Left lung (tissue), 10 donors: ENCODE measurements around the gene SOX13. TPM values are rescaled to one million over a fixed set of nuclear protein-coding genes. Genes with fewer than 3 reads are reported as not detected.

ENCODE experiments used
- ATAC-seq: fragments of 200-7000 bp; cut with Tn5 transposase; one replicate; pipeline ENCODE4 v1.9.1; 2020; ENCODE audit warnings: moderate library complexity
- DNase-seq, 4 donors: peaks; one replicate each; pipeline ENCODE4 v3.0.0-alpha.2; 2013 to 2020
- H3K27ac ChIP-seq, 2 donors: fragments of 200-600 bp; sonication (generic) in 1 of 2; one replicate each; pipeline versions ENCODE4 v1.5.0 to v1.8.0; 2020 to 2021
- H3K27me3 ChIP-seq, 2 donors: fragments of 200-600 bp; sonication (generic) in 1 of 2; one replicate each; pipeline versions ENCODE4 v1.5.0 to v1.8.0; 2020 to 2021
- H3K36me3 ChIP-seq, 2 donors: fragments of 200-600 bp; sonication (generic) in 1 of 2; one replicate each; pipeline versions ENCODE4 v1.5.0 to v1.8.0; 2020 to 2021
- H3K4me1 ChIP-seq, 2 donors: fragments of 200-600 bp; one replicate each; pipeline ENCODE4 v1.8.0; 2021
- H3K4me3 ChIP-seq, 2 donors: fragments of 200-600 bp; sonication (generic) in 1 of 2; one replicate each; pipeline versions ENCODE4 v1.5.0 to v1.8.0; 2020 to 2021; ENCODE audit warnings: mild to moderate bottlenecking in 1 of 2
- H3K9me3 ChIP-seq, 2 donors: fragments of 200-600 bp; sonication (generic) in 1 of 2; one replicate each; pipeline versions ENCODE4 v1.5.0 to v1.8.0; 2020 to 2021
- intact Hi-C, 2 donors: fragments of 100-400 bp; cut with DNase I; formaldehyde crosslinking; loops; one replicate each; pipeline versions ENCODE4 v1.11.2 to v1.14.2; 2022
- polyA plus RNA-seq, 6 donors: library from polyadenylated mRNA; unstranded; fragments of 120-200 nt; gene quantifications; one replicate each; pipeline ENCODE4 v1.2.1, GENCODE V29; 2013; ENCODE audit not compliant: insufficient read length in 6 of 6
- total RNA-seq, 2 donors: library from RNA; stranded (reverse); fragmentation: NEBNext Ultra II Directional; extraction: Animal tissue kit (Norgen Biotek cat#: 25700); gene quantifications; one replicate each; pipeline ENCODE4 v1.2.1, GENCODE V29; 2021
- TF ChIP-seq, protein P1 (sequence below), 2 donors: fragments of 200-600 bp; sonication (generic) in 1 of 2; IDR thresholded peaks; one replicate each; pipeline versions ENCODE4 v1.5.0 to v1.8.0; 2021; ENCODE audit warnings: antibody characterized with exemption in 2 of 2
- donor health status: DM: no; HTN: yes; CAD: no.
- donor health status: DM: no; HTN: no; CAD: no.

SOX13 gene
- total and polyA plus RNA-seq, 8 donors = 41.7 to 62.8 (median 49.1) TPM

DNA sequence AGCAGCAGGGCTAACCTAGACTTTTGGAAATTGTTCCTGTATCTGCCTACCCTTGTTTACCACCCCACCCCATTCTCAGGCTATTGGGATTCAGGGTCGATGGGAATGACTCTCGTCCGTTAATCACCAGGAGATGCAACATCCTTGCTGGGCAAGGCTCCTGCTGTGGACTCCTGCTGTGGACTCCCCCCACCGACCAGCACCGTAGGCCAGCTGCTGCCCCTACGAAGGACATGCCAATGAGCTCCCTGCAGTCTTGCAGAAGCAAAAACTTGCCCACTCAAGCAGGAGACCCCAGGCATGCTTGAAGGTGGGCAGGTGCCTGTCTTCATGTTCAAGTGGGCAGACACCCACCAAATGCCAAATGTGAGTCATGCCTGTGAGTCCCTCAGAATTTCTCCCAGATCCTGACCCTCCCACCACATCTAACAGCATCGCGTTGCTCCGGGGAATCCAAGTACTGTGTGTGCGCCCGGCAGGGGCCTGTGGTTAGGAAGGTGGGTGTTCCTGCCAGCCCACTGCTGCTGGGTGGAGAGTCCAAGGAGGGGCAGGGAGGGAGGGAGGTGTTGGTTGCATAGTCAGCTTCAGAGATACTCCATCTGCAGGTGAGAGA, 41.7 kb upstream of the SOX13 start:
- H3K4me3 ChIP-seq = no peak overlapping the region
- H3K9me3 ChIP-seq = no peaks in the 10 kb centered on the region
- no peak for DNase-seq
- H3K27ac ChIP-seq = no peak overlapping the region
- no peaks in the 10 kb centered on the region for H3K4me1 ChIP-seq
- ATAC-seq = no peak
- H3K27me3 ChIP-seq = no peaks in the 10 kb centered on the region
- TF ChIP-seq, protein P1, sequence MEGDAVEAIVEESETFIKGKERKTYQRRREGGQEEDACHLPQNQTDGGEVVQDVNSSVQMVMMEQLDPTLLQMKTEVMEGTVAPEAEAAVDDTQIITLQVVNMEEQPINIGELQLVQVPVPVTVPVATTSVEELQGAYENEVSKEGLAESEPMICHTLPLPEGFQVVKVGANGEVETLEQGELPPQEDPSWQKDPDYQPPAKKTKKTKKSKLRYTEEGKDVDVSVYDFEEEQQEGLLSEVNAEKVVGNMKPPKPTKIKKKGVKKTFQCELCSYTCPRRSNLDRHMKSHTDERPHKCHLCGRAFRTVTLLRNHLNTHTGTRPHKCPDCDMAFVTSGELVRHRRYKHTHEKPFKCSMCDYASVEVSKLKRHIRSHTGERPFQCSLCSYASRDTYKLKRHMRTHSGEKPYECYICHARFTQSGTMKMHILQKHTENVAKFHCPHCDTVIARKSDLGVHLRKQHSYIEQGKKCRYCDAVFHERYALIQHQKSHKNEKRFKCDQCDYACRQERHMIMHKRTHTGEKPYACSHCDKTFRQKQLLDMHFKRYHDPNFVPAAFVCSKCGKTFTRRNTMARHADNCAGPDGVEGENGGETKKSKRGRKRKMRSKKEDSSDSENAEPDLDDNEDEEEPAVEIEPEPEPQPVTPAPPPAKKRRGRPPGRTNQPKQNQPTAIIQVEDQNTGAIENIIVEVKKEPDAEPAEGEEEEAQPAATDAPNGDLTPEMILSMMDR (IDR thresholded peaks at IDR 0.05) = no peak
- intact Hi-C loops = no loop called here
- H3K36me3 ChIP-seq = no peaks in the 10 kb centered on the region

GRCh38 chr1:204032642-204033235, 40.2 kb upstream of the SOX13 start:
- no peaks in the 10 kb centered on the region for H3K27me3 ChIP-seq
- no peak overlapping the region for H3K27ac ChIP-seq
- H3K9me3 ChIP-seq = no peaks in the 10 kb centered on the region
- TF ChIP-seq, protein P1 (IDR thresholded peaks at IDR 0.05) = no peak
- H3K36me3 ChIP-seq = no peaks in the 10 kb centered on the region
- intact Hi-C loops = no loop called here
- DNase-seq = no peak
- no peak for ATAC-seq
- H3K4me1 ChIP-seq = no peaks in the 10 kb centered on the region
- H3K4me3 ChIP-seq = no peak overlapping the region

DNA sequence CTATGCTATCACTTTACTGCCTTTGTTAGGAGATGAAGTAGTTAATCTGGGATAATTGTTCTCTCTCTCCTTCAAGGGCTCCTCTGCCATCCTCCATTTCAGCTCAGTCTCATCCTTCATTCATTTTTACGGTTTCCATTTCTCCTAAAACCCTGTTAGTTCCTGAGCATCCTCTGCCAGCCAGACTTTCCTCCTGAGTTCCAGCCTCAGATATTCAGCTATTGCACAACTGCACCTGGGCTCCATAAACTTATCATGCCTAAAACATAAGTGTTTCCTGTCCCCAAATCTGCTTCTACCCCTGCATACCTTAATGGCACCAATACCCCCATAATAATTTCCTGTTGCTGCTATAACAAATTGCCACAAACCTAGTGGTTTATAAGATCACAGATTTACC, 39.6 kb upstream of the SOX13 start:
- no peak overlapping the region for H3K27ac ChIP-seq
- H3K4me3 ChIP-seq = no peak overlapping the region
- H3K36me3 ChIP-seq = no peaks in the 10 kb centered on the region
- H3K27me3 ChIP-seq = no peaks in the 10 kb centered on the region
- no peaks in the 10 kb centered on the region for H3K4me1 ChIP-seq
- TF ChIP-seq, protein P1 (IDR thresholded peaks at IDR 0.05) = no peak
- DNase-seq = no peak
- H3K9me3 ChIP-seq = no peaks in the 10 kb centered on the region
- no peak for ATAC-seq
- intact Hi-C loops = no loop called here

GRCh38 chr1:204036882-204037655, 35.8 kb upstream of the SOX13 start:
- Histone ChIP-seq H3K36me3 (no peaks in the 10 kb centered on the region), H3K9me3 (no peaks in the 10 kb centered on the region), H3K4me3 (no peak overlapping the region), H3K27me3 (no peaks in the 10 kb centered on the region), H3K4me1 (no peaks in the 10 kb centered on the region), H3K27ac (no peak overlapping the region)
- no peak for ATAC-seq
- intact Hi-C loops = no loop called here
- no peak for DNase-seq
- TF ChIP-seq, protein P1 (IDR thresholded peaks at IDR 0.05) = no peak

DNA sequence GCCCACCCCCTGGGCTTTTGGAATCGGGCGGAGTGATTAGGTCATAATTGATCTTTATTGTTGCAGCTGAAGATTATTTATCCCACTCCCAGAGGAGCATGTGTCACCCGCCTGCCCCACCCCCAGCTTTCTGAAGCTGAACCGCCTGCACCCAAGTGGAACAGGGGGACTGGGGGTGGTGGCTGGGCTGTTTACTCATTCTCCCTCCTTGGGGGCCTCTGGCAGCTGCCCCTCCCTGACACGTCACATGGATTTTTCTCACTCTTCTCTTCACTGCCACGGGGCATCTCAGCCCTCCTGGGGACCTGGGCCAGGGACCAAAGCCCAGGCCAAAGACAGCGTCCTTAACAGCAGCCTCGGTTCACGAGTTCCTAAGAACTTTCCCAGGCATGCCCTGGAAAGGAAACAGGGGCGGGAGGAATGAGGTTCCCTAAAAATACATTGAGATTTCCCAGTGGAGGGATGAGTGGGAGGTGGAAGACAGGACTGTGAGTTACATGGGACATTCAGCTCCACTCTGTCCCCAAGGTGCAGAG, 31.6 kb upstream of the SOX13 start:
- no peak overlapping the region for H3K27ac ChIP-seq
- no peaks in the 10 kb centered on the region for H3K9me3 ChIP-seq
- H3K4me1 ChIP-seq = no peaks in the 10 kb centered on the region
- TF ChIP-seq, protein P1 (IDR thresholded peaks at IDR 0.05) = no peak
- no peak overlapping the region for H3K4me3 ChIP-seq
- H3K27me3 ChIP-seq = no peaks in the 10 kb centered on the region
- no peaks in the 10 kb centered on the region for H3K36me3 ChIP-seq
- ATAC-seq (no peak), DNase-seq (no peak)
- intact Hi-C loops = no loop called here
